ENCODE data around the gene MAOA.

DNA sequence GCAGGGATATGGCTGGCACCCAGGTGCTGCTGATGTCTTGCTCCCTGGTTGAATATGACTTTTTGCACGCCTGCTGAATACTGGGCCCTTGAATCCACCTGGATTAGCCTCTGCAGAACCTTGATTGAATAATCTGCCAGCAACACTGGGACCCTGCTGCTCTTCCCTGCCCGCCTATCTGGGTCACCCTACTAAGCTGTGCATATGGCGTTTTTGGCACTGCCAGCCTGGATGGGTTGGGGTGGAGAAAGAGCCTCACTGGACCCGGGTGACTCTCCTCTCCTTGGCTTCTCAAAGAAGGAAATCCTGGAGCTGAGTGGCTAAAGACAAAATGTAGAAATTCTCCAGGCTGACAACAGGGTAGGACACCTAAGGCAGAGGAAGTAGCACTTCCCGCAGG is 100.0 kb downstream of the MAOA start:
- TF ChIP-seq SUZ12 (IDR thresholded peaks at IDR 0.05) (no peak), ELF4 (IDR thresholded peaks at IDR 0.05) (no peak), FOXK2 (IDR thresholded peaks at IDR 0.05) (no peak)

Measured in HEK293T (cell line).